ENCODE data around the gene ACADVL.
A peak's percentile ranks its signal among the peaks of the same experiment; 100 is the strongest.

Gene ACADVL

GRCh38 chr17:7252176-7253043, 32.7 kb downstream of the ACADVL start, which contains the start of gene ELP5:
ELP5 (plus strand) TSS chr17:7252215; CDS start chr17:7252551, 336 bp downstream.
- DNase-seq = peak; percentile 96

GRCh38 chr17:7253082-7253481, 33.3 kb downstream of the ACADVL start:
- DNase-seq = no peak

GRCh38 chr17:7254511-7254910, 34.8 kb downstream of the ACADVL start:
- DNase-seq = no peak

- no peak for DNase-seq
Measured at GRCh38 chr17:7256766-7257456, 37.2 kb downstream of the ACADVL start.

GRCh38 chr17:7258731-7259554, 39.2 kb downstream of the ACADVL start:
- DNase-seq = no peak

- no peak for DNase-seq
Measured at GRCh38 chr17:7259555-7259889, 39.8 kb downstream of the ACADVL start.

- DNase-seq = no peak
Measured at GRCh38 chr17:7260151-7260550, 40.4 kb downstream of the ACADVL start.

- DNase-seq = peak; percentile 34
Measured at GRCh38 chr17:7260651-7261378, 41.1 kb downstream of the ACADVL start.

- peak; percentile 22 for DNase-seq
Measured at GRCh38 chr17:7261379-7262191, 41.8 kb downstream of the ACADVL start.

GRCh38 chr17:7262192-7262934, 42.6 kb downstream of the ACADVL start, which contains the start of gene CLDN7:
CLDN7 (minus strand) TSS chr17:7262478; CDS start chr17:7262043, 435 bp downstream.
- DNase-seq = no peak

- DNase-seq = peak; percentile 32
Measured at GRCh38 chr17:7262935-7263800, 43.4 kb downstream of the ACADVL start.

GRCh38 chr17:7263801-7264078, 44.0 kb downstream of the ACADVL start:
- no peak for DNase-seq

- no peak for DNase-seq
Measured at GRCh38 chr17:7266784-7267183, 47.0 kb downstream of the ACADVL start.

Data from femur (tissue), 1 donor.